Measurements from ENCODE around the gene ANO2.

GRCh38 chr12:5636907-5637306 lies 308.2 kb downstream of the ANO2 start:
- TF ChIP-seq TAF1 (IDR thresholded peaks at IDR 0.05; ENCODE audit: borderline replicate concordance, insufficient read depth, low read length) = no peak
- TF ChIP-seq, protein P1, sequence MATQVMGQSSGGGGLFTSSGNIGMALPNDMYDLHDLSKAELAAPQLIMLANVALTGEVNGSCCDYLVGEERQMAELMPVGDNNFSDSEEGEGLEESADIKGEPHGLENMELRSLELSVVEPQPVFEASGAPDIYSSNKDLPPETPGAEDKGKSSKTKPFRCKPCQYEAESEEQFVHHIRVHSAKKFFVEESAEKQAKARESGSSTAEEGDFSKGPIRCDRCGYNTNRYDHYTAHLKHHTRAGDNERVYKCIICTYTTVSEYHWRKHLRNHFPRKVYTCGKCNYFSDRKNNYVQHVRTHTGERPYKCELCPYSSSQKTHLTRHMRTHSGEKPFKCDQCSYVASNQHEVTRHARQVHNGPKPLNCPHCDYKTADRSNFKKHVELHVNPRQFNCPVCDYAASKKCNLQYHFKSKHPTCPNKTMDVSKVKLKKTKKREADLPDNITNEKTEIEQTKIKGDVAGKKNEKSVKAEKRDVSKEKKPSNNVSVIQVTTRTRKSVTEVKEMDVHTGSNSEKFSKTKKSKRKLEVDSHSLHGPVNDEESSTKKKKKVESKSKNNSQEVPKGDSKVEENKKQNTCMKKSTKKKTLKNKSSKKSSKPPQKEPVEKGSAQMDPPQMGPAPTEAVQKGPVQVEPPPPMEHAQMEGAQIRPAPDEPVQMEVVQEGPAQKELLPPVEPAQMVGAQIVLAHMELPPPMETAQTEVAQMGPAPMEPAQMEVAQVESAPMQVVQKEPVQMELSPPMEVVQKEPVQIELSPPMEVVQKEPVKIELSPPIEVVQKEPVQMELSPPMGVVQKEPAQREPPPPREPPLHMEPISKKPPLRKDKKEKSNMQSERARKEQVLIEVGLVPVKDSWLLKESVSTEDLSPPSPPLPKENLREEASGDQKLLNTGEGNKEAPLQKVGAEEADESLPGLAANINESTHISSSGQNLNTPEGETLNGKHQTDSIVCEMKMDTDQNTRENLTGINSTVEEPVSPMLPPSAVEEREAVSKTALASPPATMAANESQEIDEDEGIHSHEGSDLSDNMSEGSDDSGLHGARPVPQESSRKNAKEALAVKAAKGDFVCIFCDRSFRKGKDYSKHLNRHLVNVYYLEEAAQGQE (IDR thresholded peaks at IDR 0.05; ENCODE audit: insufficient read depth in 1 of 2, low read depth in 2 of 2, low read length in 2 of 2) = no peak
